GM23338 (cell line): ENCODE measurements around the gene DOCK2.

Experiments used
- EZH2 ChIP-seq: fragments of 200-600 bp; sonication (generic); IDR thresholded peaks from one replicate; pipeline ENCODE4 v1.8.0; 2017; ENCODE audit warnings: antibody characterized with exemption, mild to moderate bottlenecking, low read depth; ENCODE audit not compliant: unreplicated experiment
- EZH2phosphoT487 ChIP-seq: fragments of 200-600 bp; sonication (generic); IDR thresholded peaks from one replicate; pipeline ENCODE4 v1.8.1; 2018; ENCODE audit warnings: antibody characterized with exemption; ENCODE audit not compliant: unreplicated experiment
- TF ChIP-seq, protein P1 (sequence below), 2 experiments: fragments of 200-600 bp in 1 of 2; sonication (generic) in 1 of 2; conservative IDR thresholded peaks; 2 replicates each; pipeline versions ENCODE4 v1.5.1 to v1.6.1; 2016 to 2017; ENCODE audit warnings: antibody characterized with exemption in 2 of 2, low read depth in 2 of 2, mild to moderate bottlenecking in 2 of 2, moderate library complexity in 1 of 2
- TF ChIP-seq, protein P2 (sequence below): IDR thresholded peaks from one replicate; pipeline ENCODE4 v1.6.1; 2018; ENCODE audit warnings: antibody characterized with exemption; ENCODE audit not compliant: unreplicated experiment
- TF ChIP-seq, protein P3 (sequence below): fragments of 250-450 bp; sonication (Bioruptor Pico); IDR thresholded peaks from 2 replicates; pipeline ENCODE4 v1.5.0; 2020; ENCODE audit warnings: mild to moderate bottlenecking, moderate library complexity

DNA sequence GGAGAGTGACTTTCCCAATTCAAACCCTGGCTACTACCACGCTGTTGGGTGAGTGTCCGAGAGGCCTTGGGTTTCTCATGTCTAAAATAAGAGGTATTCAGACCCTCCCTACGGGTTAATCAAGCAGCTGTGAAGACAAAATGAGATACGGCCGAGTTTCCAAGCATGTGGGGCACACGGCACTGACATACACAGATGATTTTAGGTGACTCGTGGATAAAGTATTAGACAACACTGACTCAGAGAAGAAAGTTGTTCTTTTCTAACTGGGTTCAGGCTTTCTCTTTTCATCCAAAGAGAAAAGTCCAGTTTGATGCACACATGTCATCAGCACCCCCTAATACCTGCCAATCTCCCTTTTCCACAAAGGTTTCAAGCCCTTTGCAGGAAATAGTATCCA is 484.2 kb downstream of the DOCK2 start:
- TF ChIP-seq, protein P1, sequence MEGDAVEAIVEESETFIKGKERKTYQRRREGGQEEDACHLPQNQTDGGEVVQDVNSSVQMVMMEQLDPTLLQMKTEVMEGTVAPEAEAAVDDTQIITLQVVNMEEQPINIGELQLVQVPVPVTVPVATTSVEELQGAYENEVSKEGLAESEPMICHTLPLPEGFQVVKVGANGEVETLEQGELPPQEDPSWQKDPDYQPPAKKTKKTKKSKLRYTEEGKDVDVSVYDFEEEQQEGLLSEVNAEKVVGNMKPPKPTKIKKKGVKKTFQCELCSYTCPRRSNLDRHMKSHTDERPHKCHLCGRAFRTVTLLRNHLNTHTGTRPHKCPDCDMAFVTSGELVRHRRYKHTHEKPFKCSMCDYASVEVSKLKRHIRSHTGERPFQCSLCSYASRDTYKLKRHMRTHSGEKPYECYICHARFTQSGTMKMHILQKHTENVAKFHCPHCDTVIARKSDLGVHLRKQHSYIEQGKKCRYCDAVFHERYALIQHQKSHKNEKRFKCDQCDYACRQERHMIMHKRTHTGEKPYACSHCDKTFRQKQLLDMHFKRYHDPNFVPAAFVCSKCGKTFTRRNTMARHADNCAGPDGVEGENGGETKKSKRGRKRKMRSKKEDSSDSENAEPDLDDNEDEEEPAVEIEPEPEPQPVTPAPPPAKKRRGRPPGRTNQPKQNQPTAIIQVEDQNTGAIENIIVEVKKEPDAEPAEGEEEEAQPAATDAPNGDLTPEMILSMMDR (conservative IDR thresholded peaks at IDR 0.05; ENCODE audit: low read depth in 2 of 2): no peak
- TF ChIP-seq EZH2 (no peak), EZH2phosphoT487 (no peak)
- TF ChIP-seq, protein P2, sequence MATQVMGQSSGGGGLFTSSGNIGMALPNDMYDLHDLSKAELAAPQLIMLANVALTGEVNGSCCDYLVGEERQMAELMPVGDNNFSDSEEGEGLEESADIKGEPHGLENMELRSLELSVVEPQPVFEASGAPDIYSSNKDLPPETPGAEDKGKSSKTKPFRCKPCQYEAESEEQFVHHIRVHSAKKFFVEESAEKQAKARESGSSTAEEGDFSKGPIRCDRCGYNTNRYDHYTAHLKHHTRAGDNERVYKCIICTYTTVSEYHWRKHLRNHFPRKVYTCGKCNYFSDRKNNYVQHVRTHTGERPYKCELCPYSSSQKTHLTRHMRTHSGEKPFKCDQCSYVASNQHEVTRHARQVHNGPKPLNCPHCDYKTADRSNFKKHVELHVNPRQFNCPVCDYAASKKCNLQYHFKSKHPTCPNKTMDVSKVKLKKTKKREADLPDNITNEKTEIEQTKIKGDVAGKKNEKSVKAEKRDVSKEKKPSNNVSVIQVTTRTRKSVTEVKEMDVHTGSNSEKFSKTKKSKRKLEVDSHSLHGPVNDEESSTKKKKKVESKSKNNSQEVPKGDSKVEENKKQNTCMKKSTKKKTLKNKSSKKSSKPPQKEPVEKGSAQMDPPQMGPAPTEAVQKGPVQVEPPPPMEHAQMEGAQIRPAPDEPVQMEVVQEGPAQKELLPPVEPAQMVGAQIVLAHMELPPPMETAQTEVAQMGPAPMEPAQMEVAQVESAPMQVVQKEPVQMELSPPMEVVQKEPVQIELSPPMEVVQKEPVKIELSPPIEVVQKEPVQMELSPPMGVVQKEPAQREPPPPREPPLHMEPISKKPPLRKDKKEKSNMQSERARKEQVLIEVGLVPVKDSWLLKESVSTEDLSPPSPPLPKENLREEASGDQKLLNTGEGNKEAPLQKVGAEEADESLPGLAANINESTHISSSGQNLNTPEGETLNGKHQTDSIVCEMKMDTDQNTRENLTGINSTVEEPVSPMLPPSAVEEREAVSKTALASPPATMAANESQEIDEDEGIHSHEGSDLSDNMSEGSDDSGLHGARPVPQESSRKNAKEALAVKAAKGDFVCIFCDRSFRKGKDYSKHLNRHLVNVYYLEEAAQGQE: no peak
- TF ChIP-seq, protein P3, sequence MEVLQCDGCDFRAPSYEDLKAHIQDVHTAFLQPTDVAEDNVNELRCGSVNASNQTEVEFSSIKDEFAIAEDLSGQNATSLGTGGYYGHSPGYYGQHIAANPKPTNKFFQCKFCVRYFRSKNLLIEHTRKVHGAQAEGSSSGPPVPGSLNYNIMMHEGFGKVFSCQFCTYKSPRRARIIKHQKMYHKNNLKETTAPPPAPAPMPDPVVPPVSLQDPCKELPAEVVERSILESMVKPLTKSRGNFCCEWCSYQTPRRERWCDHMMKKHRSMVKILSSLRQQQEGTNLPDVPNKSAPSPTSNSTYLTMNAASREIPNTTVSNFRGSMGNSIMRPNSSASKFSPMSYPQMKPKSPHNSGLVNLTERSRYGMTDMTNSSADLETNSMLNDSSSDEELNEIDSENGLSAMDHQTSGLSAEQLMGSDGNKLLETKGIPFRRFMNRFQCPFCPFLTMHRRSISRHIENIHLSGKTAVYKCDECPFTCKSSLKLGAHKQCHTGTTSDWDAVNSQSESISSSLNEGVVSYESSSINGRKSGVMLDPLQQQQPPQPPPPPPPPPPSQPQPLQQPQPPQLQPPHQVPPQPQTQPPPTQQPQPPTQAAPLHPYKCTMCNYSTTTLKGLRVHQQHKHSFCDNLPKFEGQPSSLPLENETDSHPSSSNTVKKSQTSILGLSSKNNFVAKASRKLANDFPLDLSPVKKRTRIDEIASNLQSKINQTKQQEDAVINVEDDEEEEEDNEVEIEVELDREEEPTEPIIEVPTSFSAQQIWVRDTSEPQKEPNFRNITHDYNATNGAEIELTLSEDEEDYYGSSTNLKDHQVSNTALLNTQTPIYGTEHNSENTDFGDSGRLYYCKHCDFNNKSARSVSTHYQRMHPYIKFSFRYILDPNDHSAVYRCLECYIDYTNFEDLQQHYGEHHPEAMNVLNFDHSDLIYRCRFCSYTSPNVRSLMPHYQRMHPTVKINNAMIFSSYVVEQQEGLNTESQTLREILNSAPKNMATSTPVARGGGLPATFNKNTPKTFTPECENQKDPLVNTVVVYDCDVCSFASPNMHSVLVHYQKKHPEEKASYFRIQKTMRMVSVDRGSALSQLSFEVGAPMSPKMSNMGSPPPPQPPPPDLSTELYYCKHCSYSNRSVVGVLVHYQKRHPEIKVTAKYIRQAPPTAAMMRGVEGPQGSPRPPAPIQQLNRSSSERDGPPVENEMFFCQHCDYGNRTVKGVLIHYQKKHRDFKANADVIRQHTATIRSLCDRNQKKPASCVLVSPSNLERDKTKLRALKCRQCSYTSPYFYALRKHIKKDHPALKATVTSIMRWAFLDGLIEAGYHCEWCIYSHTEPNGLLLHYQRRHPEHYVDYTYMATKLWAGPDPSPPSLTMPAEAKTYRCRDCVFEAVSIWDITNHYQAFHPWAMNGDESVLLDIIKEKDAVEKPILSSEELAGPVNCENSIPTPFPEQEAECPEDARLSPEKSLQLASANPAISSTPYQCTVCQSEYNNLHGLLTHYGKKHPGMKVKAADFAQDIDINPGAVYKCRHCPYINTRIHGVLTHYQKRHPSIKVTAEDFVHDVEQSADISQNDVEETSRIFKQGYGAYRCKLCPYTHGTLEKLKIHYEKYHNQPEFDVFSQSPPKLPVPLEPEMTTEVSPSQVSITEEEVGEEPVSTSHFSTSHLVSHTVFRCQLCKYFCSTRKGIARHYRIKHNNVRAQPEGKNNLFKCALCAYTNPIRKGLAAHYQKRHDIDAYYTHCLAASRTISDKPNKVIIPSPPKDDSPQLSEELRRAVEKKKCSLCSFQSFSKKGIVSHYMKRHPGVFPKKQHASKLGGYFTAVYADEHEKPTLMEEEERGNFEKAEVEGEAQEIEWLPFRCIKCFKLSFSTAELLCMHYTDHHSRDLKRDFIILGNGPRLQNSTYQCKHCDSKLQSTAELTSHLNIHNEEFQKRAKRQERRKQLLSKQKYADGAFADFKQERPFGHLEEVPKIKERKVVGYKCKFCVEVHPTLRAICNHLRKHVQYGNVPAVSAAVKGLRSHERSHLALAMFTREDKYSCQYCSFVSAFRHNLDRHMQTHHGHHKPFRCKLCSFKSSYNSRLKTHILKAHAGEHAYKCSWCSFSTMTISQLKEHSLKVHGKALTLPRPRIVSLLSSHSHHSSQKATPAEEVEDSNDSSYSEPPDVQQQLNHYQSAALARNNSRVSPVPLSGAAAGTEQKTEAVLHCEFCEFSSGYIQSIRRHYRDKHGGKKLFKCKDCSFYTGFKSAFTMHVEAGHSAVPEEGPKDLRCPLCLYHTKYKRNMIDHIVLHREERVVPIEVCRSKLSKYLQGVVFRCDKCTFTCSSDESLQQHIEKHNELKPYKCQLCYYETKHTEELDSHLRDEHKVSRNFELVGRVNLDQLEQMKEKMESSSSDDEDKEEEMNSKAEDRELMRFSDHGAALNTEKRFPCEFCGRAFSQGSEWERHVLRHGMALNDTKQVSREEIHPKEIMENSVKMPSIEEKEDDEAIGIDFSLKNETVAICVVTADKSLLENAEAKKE (CRISPR knock-in tag): no peak
